C4-2B (cell line): ENCODE results near the gene CMTM2.

Experiments
- ZFX ChIP-seq: fragments of 450-650 bp; IDR thresholded peaks from 2 replicates; pipeline ENCODE4 v1.6.1; 2017
- TF ChIP-seq, protein P1 (sequence below): fragments of 450-650 bp; conservative IDR thresholded peaks from 2 replicates; pipeline ENCODE4 v1.5.1; 2017; ENCODE audit warnings: mild to moderate bottlenecking

DNA sequence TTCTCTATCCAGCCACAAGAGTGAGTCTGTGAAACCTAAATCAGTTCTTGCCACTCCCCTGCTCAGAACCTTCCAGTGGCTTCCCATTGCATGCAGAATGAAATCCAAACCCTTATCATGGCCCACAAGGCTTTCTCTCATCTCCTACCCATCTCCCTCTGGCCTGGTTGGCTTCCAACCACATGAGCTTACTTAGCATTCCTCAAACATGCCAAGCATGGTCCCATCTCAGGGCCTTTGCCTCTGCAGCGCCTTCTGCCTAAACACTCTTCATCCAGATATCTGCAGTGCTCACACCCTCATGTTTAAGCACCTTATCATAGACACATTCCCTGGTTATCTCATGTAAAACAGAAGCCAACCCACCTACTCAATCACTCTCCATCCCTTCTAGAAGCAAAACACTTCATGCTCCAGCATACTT, 44.9 kb upstream of the CMTM2 start:
- TF ChIP-seq, protein P1, sequence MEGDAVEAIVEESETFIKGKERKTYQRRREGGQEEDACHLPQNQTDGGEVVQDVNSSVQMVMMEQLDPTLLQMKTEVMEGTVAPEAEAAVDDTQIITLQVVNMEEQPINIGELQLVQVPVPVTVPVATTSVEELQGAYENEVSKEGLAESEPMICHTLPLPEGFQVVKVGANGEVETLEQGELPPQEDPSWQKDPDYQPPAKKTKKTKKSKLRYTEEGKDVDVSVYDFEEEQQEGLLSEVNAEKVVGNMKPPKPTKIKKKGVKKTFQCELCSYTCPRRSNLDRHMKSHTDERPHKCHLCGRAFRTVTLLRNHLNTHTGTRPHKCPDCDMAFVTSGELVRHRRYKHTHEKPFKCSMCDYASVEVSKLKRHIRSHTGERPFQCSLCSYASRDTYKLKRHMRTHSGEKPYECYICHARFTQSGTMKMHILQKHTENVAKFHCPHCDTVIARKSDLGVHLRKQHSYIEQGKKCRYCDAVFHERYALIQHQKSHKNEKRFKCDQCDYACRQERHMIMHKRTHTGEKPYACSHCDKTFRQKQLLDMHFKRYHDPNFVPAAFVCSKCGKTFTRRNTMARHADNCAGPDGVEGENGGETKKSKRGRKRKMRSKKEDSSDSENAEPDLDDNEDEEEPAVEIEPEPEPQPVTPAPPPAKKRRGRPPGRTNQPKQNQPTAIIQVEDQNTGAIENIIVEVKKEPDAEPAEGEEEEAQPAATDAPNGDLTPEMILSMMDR, result no peak
- TF ChIP-seq ZFX, result no peak
